KOPT-K1 (cell line): ENCODE results near the gene SCN9A.

Experiments used
- H3K27ac ChIP-seq: fragments of 200-600 bp; sonication (generic); 2 replicates; pipeline ENCODE4 v1.5.1; 2016; ENCODE audit warnings: antibody characterized with exemption, mild to moderate bottlenecking, low read depth, low read length; ENCODE audit not compliant: poor library complexity, severe bottlenecking
- H3K36me3 ChIP-seq: fragments of 200-600 bp; sonication (generic); 2 replicates; pipeline ENCODE4 v1.5.1; 2017; ENCODE audit warnings: antibody characterized with exemption, mild to moderate bottlenecking, low read length, moderate library complexity; ENCODE audit not compliant: insufficient read depth
- H3K9me3 ChIP-seq: fragments of 200-600 bp; sonication (generic); 2 replicates; pipeline ENCODE4 v1.5.1; 2017; ENCODE audit warnings: antibody characterized with exemption, low read length, mild to moderate bottlenecking; ENCODE audit not compliant: insufficient read depth, poor library complexity, severe bottlenecking

The SCN9A gene

DNA sequence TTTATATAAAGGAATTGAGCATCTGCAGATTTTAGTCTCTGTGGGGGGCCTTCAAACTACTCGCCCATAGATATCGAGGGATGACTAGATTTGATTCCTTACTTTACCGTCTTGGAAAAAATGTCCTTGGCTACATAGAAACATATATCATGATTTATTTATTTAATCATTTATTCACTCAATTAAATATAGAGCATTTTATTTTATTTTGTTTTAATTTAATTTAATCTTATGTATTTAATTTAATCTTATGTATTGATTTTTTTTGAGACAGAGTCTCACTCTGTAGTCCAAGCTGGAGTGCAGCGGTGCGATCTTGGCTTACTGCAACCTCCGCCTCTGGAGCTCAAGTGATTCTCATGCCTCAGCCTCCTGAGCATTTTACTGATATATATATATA, 105.4 kb downstream of the SCN9A start:
- no peaks in the 10 kb centered on the region for H3K9me3 ChIP-seq
- H3K36me3 ChIP-seq = peaks cover 15% of the 10 kb centered on the region; the same call in 1 of the 2 replicates
- H3K27ac ChIP-seq = no peak overlapping the region

DNA sequence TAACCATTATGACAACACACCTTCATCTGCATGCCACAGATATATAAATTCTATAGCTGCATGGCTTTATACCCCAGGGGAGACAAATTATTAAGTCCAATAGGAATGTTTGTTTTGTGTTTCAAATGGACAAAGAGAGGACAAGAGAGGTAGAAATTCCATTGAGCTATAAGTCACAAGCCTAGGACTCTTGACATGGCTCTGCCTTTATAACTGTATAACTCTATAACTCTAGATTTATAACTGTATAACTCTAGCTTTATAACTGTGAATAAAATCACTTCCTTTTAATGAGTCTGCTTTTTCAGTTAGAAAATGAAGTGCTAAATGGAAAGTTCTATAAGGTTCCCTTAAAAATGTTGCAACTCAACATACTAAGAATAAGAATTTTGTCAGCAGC, 106.4 kb downstream of the SCN9A start:
- Histone ChIP-seq H3K36me3 (peaks cover 14% of the 10 kb centered on the region; the same call in 1 of the 2 replicates), H3K9me3 (no peaks in the 10 kb centered on the region)

DNA sequence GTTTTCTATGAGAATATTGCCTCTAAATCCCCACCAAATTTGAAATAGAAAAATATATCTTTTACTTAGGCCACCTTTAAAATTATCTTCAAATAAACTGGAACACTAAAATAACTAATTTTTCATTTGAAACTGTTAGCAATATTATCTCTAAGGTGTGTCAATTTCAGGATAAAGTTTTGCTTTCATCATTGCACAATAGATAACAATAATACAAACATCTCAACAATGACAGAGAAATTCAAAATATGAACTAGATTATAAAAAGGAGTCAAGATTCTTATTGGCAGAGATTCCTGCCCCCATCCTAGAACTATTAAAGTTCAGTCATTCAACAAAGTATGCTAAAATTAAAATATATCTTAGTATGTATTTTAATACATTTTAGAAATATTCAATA, 117.9 kb downstream of the SCN9A start:
- H3K9me3 ChIP-seq = no peaks in the 10 kb centered on the region
- H3K27ac ChIP-seq = no peak overlapping the region
- H3K36me3 ChIP-seq = no peaks in the 10 kb centered on the region

More for the DNA sequence above, 106.4 kb downstream of the SCN9A start:
- H3K27ac ChIP-seq = no peak overlapping the region

DNA sequence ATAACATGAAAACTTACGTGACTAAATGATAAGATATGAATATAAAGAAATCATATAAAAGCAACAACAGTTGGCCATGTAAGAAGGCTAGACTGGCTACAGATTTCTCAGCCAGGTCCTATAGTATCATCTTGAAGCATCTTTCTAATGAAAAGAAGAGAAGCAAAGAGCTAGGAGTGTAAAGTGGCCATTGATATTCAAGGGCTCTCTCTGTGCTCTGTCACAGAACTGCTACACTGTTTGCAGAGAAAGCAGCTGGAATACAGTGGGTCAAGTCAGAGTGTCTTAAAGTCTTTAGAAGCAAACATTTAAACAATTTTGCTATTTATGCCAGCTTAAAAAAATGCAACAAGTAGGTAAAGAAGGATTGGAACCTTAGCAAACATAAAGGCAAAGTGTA, 118.8 kb downstream of the SCN9A start:
- no peaks in the 10 kb centered on the region for H3K36me3 ChIP-seq
- no peaks in the 10 kb centered on the region for H3K9me3 ChIP-seq
- no peak overlapping the region for H3K27ac ChIP-seq

DNA sequence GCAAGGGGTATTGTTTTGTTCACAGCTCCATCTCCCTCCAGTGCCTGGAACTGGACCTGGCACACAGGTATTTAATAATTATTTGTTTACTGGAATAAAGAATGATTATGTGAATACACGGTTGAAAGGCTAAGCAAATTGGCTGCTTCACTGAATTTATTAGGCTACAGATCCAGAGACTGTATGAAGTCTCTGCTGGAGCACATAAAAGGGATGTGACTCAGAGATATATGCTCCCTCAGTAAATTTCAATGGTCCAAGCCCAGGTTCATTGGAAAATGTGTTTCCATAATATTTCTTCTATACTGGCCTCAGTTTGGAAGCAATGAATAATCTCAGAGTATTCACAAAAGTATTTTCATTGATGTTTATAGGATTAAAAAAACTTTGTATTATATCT, 126.4 kb downstream of the SCN9A start:
- no peaks in the 10 kb centered on the region for H3K36me3 ChIP-seq
- no peak overlapping the region for H3K27ac ChIP-seq
- no peaks in the 10 kb centered on the region for H3K9me3 ChIP-seq

DNA sequence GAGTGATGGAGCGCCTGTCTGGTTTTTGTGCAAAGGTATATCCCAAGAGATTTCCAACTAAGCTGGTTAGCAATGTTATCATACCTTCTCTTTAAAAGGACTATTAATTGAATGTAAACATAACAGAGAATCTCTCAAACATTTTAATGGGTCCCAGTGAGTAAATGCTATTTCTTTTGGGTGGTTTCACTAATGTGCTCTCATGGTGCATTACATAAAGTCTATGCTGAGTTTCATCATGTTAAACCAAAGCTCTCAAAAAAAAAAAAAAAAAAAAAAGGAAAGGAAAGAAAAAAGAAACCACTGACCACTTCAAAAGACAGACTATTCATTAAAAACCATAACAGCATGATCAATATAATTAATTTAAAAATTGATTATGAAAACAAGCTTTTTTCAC, 128.8 kb downstream of the SCN9A start:
- no peaks in the 10 kb centered on the region for H3K9me3 ChIP-seq
- H3K27ac ChIP-seq = no peak overlapping the region
- H3K36me3 ChIP-seq = no peaks in the 10 kb centered on the region

DNA sequence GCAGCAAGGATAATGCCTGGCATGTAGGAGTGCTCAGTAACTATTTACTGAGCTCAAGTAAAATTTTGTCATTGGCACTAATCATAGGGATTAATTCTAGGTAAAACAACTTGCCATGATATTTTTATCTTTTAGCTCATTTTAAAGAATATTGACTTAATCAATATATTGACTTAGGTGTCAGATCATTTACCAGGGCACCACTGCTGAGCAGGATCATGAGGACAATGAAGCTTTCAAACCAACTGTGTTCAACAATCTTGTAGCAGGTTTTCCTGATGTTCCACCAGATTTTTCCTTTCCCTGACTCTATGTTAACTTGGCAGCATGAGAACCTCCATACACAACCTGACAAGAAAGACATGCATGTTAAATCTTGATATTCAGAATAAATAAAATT, 133.4 kb downstream of the SCN9A start:
- H3K27ac ChIP-seq = no peak overlapping the region
- no peaks in the 10 kb centered on the region; the same call in 1 of the 2 replicates for H3K36me3 ChIP-seq
- H3K9me3 ChIP-seq = no peaks in the 10 kb centered on the region

DNA sequence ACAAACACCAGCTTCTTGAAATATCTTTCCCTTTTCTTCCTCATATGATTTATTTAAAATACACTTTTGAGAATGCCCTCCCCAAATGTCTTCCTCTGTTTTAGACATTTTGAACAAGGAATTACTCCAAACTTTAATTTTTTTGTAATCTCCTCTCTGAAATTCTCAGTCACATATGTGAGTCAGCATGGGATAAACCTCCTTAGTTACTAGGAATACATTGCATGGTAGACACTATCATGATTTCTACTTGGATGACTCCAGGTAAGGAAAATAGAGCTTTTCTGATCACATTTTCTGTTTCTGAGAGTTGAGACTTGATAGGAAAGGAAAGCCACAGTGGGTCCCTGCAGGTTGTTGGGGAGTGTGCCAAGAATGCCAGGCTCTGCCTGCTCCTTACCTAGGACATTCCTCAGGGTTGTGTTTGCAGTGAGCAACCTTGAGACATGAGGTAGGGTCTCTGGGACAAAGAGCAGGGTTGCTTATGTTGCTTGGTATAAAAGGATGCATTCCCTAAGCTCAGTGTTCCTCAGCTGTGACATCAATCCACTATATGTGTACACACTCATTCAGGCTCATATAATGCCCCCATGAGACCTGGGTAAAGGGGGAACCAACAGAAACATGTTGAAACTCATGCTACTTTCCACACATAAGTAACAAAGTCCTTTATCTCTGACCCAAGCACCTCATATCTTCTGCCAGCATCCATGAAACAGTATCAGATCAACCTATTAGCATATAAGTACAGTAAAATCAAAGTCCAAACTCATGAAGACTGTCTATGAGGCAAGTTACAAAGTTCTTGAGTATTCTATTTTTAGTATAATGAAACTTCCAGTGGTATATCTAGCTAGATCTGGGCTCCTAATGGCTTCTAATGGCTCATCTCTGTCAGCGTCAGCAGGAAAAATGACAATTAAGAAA, 135.1 kb downstream of the SCN9A start:
- no peaks in the 10 kb centered on the region for H3K9me3 ChIP-seq
- no peak overlapping the region for H3K27ac ChIP-seq
- no peaks in the 10 kb centered on the region; the same call in 1 of the 2 replicates for H3K36me3 ChIP-seq

DNA sequence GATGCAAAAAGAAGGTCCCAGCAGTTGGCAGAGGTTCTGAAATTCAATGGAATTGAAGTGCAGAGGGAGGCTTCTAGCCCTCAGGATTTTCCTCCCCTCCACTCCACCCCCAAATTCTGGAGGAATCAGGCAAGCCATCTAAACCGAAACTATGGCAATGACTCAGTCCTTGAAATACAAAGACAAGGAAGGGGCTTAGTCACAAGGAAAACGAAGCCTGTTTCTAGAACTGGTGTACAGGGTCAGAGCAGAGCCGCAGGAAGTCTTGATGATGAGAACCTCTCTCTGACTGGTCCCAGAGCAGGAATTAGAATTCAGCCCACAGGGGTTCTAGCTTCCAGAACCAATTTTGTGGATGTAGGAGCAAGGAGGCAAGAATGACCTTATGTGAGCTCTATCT, 136.2 kb downstream of the SCN9A start:
- H3K9me3 ChIP-seq = no peaks in the 10 kb centered on the region
- no peaks in the 10 kb centered on the region; the same call in none of the 2 replicates for H3K36me3 ChIP-seq
- H3K27ac ChIP-seq = no peak overlapping the region

DNA sequence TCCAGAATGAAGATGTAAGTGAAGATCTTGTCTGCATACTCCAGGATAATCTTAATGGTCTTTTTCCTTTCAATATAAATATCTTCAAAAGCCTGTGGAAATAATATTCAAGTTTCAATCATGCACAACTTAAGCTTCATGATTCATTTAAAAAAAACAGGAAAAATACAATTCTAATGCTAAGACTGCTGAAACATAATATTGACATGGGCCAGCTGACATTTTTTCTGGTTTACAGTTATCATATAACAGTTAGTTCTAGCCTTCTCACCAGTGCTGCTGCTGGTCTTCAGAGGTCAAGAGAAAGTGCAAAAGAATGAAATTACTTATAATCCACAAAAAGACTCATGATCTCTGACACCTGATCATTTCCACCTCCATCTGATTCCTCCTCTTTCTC, 137.6 kb downstream of the SCN9A start:
- Histone ChIP-seq H3K27ac (no peak overlapping the region), H3K9me3 (no peaks in the 10 kb centered on the region), H3K36me3 (no peaks in the 10 kb centered on the region; the same call in none of the 2 replicates)

DNA sequence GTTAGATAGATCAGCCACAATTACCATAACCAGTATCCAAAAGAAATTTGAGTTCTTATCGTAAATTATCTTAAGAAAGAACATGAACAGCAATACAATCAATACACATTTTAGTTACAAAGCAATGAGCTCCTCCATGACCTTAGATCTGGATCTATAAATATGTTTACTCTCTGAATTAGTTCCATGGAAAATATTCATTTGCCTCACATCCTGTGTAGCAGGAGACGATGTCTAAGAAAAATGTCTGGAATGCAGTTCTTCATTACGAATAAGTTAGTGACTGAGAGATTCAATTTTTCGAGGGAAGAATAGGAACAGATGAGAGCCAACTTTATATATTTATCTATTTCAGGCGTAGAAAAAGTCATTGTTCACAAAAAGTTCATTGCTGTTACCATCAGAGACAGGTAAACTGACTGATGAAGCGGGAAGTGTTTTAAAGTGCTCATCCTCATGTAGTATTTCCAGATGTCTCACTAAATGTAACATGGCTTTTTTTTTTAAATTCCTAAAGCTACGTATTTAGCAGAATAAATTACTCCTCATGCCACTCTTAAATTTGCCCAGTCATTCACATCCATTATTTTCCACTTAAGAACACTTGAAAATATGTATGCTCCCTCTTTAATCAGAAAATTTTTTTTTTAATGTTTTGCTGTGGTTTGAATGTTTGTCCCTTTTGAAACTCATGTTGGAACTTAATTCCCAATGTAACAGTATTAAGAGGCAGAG, 141.5 kb downstream of the SCN9A start:
- H3K27ac ChIP-seq = no peak overlapping the region
- H3K9me3 ChIP-seq = no peaks in the 10 kb centered on the region
- no peaks in the 10 kb centered on the region; the same call in 1 of the 2 replicates for H3K36me3 ChIP-seq

DNA sequence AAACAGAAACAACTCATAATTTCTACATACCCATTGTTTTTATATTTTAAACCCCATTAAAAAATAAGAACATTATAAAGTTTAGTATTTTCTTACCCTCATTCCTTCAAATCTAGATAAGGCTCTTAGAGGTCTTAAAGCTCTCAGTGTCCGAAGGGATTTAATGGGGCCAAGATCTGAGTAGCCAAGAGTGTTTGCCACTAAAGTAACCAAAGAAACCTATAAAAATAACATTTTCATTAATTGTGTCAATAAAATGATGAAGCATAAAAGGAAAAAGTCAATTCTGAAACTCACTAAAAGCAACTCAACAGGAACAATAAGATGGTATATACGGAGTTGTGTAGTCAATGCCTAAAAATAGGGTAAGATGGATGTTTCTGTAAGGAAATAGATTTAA, 142.5 kb downstream of the SCN9A start:
- H3K9me3 ChIP-seq = no peaks in the 10 kb centered on the region
- H3K36me3 ChIP-seq = peaks cover 3% of the 10 kb centered on the region
- H3K27ac ChIP-seq = no peak overlapping the region

DNA sequence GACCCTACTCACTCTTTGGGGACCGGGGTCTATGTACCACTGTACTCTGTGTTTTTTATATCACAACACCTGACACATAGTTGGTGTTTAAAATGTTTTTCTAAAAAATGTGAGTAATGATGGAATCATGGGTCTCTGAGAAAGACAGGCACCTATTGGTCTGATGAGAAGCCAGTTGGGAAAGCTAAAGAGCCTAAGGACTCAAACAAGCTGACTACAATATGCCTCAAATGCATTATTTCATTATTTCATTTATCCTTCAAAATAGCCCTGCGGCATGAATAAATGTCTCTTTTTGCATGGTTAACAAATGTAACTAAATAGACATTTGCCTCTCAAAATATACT, 145.0 kb downstream of the SCN9A start:
- Histone ChIP-seq H3K36me3 (peaks cover 3% of the 10 kb centered on the region), H3K27ac (no peak overlapping the region), H3K9me3 (no peaks in the 10 kb centered on the region)

DNA sequence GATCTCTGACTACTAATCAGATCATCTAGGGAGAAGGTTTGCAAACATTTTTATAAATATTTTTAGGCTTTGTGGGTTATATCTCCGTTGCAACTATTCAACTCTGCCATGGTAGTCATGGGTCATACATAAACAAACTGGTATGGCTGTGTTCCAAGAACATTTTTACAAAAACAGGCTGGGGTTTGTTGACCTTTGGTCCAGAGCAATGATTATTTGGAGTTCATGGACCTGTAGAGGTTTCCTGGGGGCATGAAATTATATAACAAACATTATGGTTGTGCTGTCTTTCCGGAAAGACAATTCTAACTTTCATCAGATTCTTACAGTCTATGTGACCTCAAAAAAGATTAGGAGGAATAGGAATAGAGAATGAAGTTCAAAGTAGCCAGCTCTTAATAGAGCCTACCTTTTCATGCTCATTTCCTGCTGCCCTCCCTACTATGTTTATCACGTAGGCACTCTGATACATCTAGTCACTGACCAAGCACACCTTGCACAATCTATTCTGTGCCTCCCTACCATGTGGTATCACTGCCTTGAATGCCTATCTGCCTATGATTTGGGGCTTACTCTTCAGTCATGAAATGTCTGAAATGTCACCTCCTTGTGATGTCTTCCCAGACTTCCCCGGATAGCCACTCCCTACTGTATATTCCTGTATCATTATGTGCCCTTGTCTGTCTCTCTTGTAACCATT, 145.6 kb downstream of the SCN9A start:
- no peak overlapping the region for H3K27ac ChIP-seq

DNA sequence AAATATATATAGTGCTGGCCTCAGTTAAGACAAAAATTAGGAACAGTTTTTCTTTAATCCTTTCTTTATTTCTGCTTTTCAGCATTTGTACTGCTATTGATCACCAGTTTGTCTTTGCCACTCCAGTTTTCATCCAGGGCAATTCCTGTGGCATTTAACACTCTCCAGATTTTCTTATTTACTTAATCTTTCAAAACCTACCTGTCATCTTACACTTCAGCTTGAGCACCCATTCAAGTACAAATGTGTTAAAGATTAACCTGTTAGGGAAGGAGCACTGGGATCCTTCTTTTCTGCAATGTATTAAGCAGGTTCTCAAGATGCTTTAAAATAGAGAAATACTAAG, 146.1 kb downstream of the SCN9A start:
- Histone ChIP-seq H3K36me3 (peaks cover 3% of the 10 kb centered on the region; the same call in 1 of the 2 replicates), H3K27ac (no peak overlapping the region), H3K9me3 (no peaks in the 10 kb centered on the region)

More for the DNA sequence above, 145.6 kb downstream of the SCN9A start:
- Histone ChIP-seq H3K36me3 (peaks cover 3% of the 10 kb centered on the region), H3K9me3 (no peaks in the 10 kb centered on the region)
